ENCODE data around the gene TIAM1.
A peak's percentile ranks its signal among the peaks of the same experiment; 100 is the strongest.
"Not testable (repeated sequence)": the region's sequence is repeated elsewhere in the genome, so short reads cannot be mapped to it uniquely, and the experiment has no call there.

TIAM1 gene

DNA sequence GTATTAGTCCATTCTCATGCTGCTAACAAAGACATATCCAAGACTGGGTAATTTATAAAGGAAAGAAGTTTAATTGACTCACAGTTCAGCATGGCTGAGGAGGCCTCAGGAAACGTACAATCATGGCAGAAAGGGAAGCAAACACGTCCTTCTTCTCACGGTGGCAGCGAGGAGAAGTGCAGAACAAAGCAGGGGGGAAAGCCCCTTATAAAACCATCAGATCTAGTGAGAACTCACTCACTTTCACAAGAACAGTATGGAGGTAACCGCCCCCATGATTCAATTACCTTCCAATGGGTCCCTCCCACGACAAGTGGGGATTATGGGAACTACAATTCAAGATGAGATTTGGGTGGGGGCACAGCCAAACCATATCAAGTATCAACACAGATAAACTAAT is 115.3 kb downstream of the TIAM1 start:
- not testable (repeated sequence) for H3K27me3 ChIP-seq (ENCODE audit: control insufficient read depth in 5 of 5, insufficient read depth in 4 of 5, low read length in 5 of 5); H3K4me3 ChIP-seq (ENCODE audit: low read depth in 1 of 5, low read length in 5 of 5); H3K27ac ChIP-seq (ENCODE audit: low read depth, low read length); H3K4me1 ChIP-seq (ENCODE audit: control insufficient read depth in 5 of 5, insufficient read depth in 5 of 5, low read length in 5 of 5); H3K9ac ChIP-seq (ENCODE audit: low read length in 5 of 5); H3K36me3 ChIP-seq (ENCODE audit: control insufficient read depth in 5 of 5, insufficient read depth in 5 of 5, low read length in 5 of 5); H3K9me3 ChIP-seq (ENCODE audit: control insufficient read depth in 5 of 5, low read length in 5 of 5)

DNA sequence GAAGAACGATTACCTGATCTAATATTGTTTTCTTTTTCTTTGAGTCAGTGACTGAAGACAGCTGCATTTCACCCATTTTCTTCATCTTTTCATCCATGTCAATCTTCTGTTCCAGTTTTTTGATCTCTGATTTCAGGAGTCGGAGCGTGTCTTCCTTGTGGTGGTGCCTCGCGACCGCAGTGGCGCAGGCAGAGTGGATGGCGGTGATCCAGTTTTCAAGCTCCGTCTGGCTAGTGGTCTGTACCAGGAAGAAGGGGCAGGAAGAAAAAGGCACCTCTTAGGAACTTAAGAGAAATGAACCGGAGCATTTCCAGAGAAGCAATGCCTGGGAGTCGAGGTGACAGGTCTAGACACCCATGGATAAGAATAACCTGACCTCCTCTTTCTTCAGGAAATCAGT is 118.3 kb downstream of the TIAM1 start:
- H3K4me3 ChIP-seq (ENCODE audit: low read depth in 1 of 5, low read length in 5 of 5): no peak overlapping the region
- H3K36me3 ChIP-seq (ENCODE audit: control insufficient read depth in 5 of 5, insufficient read depth in 5 of 5, low read length in 5 of 5): no peaks in the 10 kb centered on the region

DNA sequence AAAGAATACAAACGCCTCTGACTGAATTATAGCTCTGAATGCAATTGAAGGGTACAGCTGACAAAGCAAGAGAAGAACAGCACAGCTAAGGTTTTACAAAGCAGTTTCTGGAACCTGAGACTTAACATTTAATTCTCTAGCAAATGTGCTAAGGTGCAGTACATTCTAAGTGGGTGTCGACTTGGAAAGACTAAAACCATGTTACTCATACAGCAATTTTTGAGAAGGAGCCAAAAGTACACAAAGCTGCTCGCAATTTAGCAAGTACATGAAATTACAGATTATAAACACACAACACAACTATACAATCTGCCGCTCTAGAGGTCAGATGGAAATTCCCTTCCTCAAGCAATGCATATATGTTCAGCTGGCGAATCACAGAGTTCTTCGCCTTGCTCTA is 121.9 kb downstream of the TIAM1 start:
- H3K27me3 ChIP-seq (ENCODE audit: control insufficient read depth in 5 of 5, insufficient read depth in 4 of 5, low read length in 5 of 5): no peaks in the 10 kb centered on the region
- H3K9ac ChIP-seq (ENCODE audit: low read length in 5 of 5): no peak overlapping the region
- no peak overlapping the region for H3K4me3 ChIP-seq (ENCODE audit: low read depth in 1 of 5, low read length in 5 of 5)
- H3K36me3 ChIP-seq (ENCODE audit: control insufficient read depth in 5 of 5, insufficient read depth in 5 of 5, low read length in 5 of 5): no peaks in the 10 kb centered on the region
- no peak overlapping the region for H3K27ac ChIP-seq (ENCODE audit: low read depth, low read length)
- H3K9me3 ChIP-seq (ENCODE audit: control insufficient read depth in 5 of 5, low read length in 5 of 5): no peaks in the 10 kb centered on the region
- peaks cover 5 to 28% (median 26%) of the 10 kb centered on the region in 5 donors for H3K4me1 ChIP-seq (ENCODE audit: control insufficient read depth in 5 of 5, insufficient read depth in 5 of 5, low read length in 5 of 5)

More for the DNA sequence above, 118.3 kb downstream of the TIAM1 start:
- no peaks in the 10 kb centered on the region for H3K27me3 ChIP-seq (ENCODE audit: control insufficient read depth in 5 of 5, insufficient read depth in 4 of 5, low read length in 5 of 5)
- peaks cover 0 to 7% (median 3%) of the 10 kb centered on the region in 5 donors for H3K4me1 ChIP-seq (ENCODE audit: control insufficient read depth in 5 of 5, insufficient read depth in 5 of 5, low read length in 5 of 5)
- no peaks in the 10 kb centered on the region for H3K9me3 ChIP-seq (ENCODE audit: control insufficient read depth in 5 of 5, low read length in 5 of 5)
- H3K27ac ChIP-seq (ENCODE audit: low read depth, low read length): no peak overlapping the region
- H3K9ac ChIP-seq (ENCODE audit: low read length in 5 of 5): no peak overlapping the region

DNA sequence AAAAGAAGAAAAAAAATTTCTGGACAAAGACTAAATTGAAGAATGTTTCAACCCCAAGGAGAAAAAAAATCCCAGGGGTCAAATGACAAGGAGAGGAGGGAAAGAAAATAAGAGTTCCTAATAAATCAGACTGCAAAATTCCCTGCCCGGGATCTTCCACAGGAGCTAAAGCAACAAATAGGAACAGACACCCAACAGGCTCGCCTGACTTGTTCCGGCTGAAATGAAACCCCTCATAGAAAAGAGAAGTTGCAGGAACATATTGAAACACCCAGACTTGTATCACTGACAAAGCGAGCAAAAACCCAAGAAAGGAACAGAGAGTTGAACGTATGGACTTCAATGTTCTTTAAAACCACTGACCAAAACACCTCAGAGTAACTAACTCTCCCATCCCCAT is 123.0 kb downstream of the TIAM1 start:
- Histone ChIP-seq H3K36me3 (ENCODE audit: control insufficient read depth in 5 of 5, insufficient read depth in 5 of 5, low read length in 5 of 5) (no peaks in the 10 kb centered on the region), H3K4me3 (ENCODE audit: low read depth in 1 of 5, low read length in 5 of 5) (no peak overlapping the region), H3K9ac (ENCODE audit: low read length in 5 of 5) (no peak overlapping the region), H3K4me1 (ENCODE audit: control insufficient read depth in 5 of 5, insufficient read depth in 5 of 5, low read length in 5 of 5) (peaks cover 5 to 28% (median 26%) of the 10 kb centered on the region in 5 donors), H3K9me3 (ENCODE audit: control insufficient read depth in 5 of 5, low read length in 5 of 5) (no peaks in the 10 kb centered on the region), H3K27ac (ENCODE audit: low read depth, low read length) (no peak overlapping the region), H3K27me3 (ENCODE audit: control insufficient read depth in 5 of 5, insufficient read depth in 4 of 5, low read length in 5 of 5) (no peaks in the 10 kb centered on the region)

DNA sequence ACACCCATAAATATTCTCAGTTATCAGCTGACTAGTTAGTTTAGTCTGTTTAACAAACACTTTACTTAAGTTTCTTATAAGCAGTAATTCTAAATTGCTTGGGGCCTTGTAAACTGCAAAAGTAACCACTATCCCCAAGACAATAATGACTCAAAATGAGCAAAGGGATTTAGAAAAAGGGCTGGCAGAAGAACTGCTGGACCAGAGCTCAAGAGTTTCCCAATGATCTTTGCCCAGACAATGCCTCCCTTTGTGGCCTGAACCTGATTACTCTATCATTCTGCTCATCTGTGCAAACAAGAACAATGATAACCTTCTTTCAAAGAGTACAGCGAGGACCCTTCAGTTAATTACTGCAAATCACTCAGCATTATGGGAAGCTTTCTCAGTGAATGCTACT is 123.5 kb downstream of the TIAM1 start:
- no peak overlapping the region for H3K9ac ChIP-seq (ENCODE audit: low read length in 5 of 5)

DNA sequence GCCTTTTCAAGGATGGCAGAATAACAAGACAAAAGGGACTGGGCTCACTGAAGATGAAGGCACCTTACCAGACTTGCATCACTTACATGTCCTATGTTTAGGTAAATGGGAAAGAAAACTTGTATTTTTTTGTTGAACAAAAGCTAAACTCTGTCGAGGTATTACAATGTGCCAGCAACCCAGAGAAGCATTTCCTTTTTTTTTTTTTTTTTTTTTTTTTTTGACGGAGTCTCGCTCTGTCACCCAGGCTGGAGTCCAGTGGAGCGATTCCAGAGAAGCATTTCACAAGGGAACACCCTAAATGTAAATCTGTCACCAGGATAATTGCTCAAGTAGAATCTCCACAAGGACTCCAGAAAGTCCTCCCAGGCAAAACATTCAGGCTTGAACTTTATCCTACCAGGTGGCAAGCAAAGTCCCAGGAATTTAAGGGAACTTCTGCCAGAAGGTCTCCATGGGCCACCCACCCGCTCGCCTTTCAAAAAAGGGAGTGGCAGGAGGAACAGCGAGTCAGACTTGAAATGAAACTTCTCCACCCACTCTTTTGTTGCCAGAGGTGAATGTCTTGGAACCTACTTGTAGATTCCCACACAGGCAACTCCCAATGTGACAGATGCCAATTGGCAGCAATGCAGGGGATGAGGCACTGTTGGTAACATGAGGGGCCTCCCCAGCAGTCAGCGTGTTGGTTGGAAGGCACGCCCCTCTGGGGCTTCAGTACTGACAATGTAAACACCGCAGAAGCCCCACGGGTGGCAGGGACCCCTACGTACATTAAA is 125.0 kb downstream of the TIAM1 start:
- Histone ChIP-seq H3K9ac (ENCODE audit: low read length in 5 of 5) (peak overlapping the region in 2 of 5 donors; percentile 17 to 28), H3K4me3 (ENCODE audit: low read depth in 1 of 5, low read length in 5 of 5) (peak overlapping the region in 3 of 5 donors; percentile 17 to 50 (median 37)), H3K9me3 (ENCODE audit: control insufficient read depth in 5 of 5, low read length in 5 of 5) (no peaks in the 10 kb centered on the region), H3K4me1 (ENCODE audit: control insufficient read depth in 5 of 5, insufficient read depth in 5 of 5, low read length in 5 of 5) (peaks cover 5 to 28% (median 26%) of the 10 kb centered on the region in 5 donors), H3K27ac (ENCODE audit: low read depth, low read length) (no peak overlapping the region), H3K27me3 (ENCODE audit: control insufficient read depth in 5 of 5, insufficient read depth in 4 of 5, low read length in 5 of 5) (no peaks in the 10 kb centered on the region), H3K36me3 (ENCODE audit: control insufficient read depth in 5 of 5, insufficient read depth in 5 of 5, low read length in 5 of 5) (no peaks in the 10 kb centered on the region)

More for the DNA sequence above, 123.5 kb downstream of the TIAM1 start:
- no peak overlapping the region for H3K4me3 ChIP-seq (ENCODE audit: low read depth in 1 of 5, low read length in 5 of 5)
- H3K27ac ChIP-seq (ENCODE audit: low read depth, low read length): no peak overlapping the region
- H3K27me3 ChIP-seq (ENCODE audit: control insufficient read depth in 5 of 5, insufficient read depth in 4 of 5, low read length in 5 of 5): no peaks in the 10 kb centered on the region
- H3K9me3 ChIP-seq (ENCODE audit: control insufficient read depth in 5 of 5, low read length in 5 of 5): no peaks in the 10 kb centered on the region
- peaks cover 5 to 28% (median 26%) of the 10 kb centered on the region in 5 donors for H3K4me1 ChIP-seq (ENCODE audit: control insufficient read depth in 5 of 5, insufficient read depth in 5 of 5, low read length in 5 of 5)
- no peaks in the 10 kb centered on the region for H3K36me3 ChIP-seq (ENCODE audit: control insufficient read depth in 5 of 5, insufficient read depth in 5 of 5, low read length in 5 of 5)

DNA sequence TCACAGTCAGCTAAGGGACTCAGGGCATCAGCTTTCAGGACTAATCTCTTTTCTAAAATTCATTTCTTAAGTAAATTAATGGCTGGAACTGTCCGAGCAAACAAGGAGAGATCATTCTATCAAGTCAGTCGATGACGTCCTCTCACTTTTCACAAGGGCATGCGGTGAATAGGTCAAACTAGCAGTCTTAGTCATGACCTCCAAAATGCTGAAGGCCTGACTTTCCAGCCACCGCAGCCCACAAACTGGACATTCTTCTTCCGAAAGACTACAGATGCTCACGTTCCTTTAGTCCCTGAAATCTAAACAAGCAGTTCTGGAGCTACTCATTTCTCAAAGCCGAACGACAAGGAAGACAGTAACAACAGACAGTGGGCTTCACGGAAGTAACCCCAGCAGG is 127.9 kb downstream of the TIAM1 start:
- Histone ChIP-seq H3K27ac (ENCODE audit: low read depth, low read length) (no peak overlapping the region), H3K4me1 (ENCODE audit: control insufficient read depth in 5 of 5, insufficient read depth in 5 of 5, low read length in 5 of 5) (peaks cover 5 to 26% (median 23%) of the 10 kb centered on the region in 5 donors), H3K4me3 (ENCODE audit: low read depth in 1 of 5, low read length in 5 of 5) (no peak overlapping the region), H3K36me3 (ENCODE audit: control insufficient read depth in 5 of 5, insufficient read depth in 5 of 5, low read length in 5 of 5) (no peaks in the 10 kb centered on the region), H3K9ac (ENCODE audit: low read length in 5 of 5) (no peak overlapping the region), H3K9me3 (ENCODE audit: control insufficient read depth in 5 of 5, low read length in 5 of 5) (no peaks in the 10 kb centered on the region), H3K27me3 (ENCODE audit: control insufficient read depth in 5 of 5, insufficient read depth in 4 of 5, low read length in 5 of 5) (no peaks in the 10 kb centered on the region)

DNA sequence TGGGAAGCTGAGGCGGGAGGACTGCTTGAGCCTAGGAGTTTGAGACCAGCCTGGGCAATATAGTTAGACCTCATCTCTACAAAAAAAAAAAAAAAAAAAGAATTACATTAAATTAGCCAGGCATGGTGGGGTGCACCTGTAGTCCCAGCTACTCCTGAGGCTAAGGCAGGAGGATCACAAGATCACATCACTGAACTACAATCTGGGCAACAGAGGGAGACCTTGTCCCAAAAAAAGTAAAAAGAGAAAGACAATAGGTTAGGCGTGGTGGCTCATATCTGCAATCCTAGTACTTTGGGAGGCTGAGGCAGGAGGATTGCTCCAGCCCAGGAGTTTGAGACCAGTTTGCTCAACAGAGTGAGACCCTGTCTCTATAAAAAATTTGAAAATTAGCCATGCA is 130.3 kb downstream of the TIAM1 start:
- H3K4me1 ChIP-seq (ENCODE audit: control insufficient read depth in 5 of 5, insufficient read depth in 5 of 5, low read length in 5 of 5): peaks cover 0 to 5% (median 4%) of the 10 kb centered on the region in 5 donors
- H3K27ac ChIP-seq (ENCODE audit: low read depth, low read length): no peak overlapping the region
- H3K4me3 ChIP-seq (ENCODE audit: low read depth in 1 of 5, low read length in 5 of 5): no peak overlapping the region
- peaks cover 0 to 3% (median 0%) of the 10 kb centered on the region in 5 donors for H3K27me3 ChIP-seq (ENCODE audit: control insufficient read depth in 5 of 5, insufficient read depth in 4 of 5, low read length in 5 of 5)
- H3K9ac ChIP-seq (ENCODE audit: low read length in 5 of 5): no peak overlapping the region
- no peaks in the 10 kb centered on the region for H3K36me3 ChIP-seq (ENCODE audit: control insufficient read depth in 5 of 5, insufficient read depth in 5 of 5, low read length in 5 of 5)
- H3K9me3 ChIP-seq (ENCODE audit: control insufficient read depth in 5 of 5, low read length in 5 of 5): no peaks in the 10 kb centered on the region

DNA sequence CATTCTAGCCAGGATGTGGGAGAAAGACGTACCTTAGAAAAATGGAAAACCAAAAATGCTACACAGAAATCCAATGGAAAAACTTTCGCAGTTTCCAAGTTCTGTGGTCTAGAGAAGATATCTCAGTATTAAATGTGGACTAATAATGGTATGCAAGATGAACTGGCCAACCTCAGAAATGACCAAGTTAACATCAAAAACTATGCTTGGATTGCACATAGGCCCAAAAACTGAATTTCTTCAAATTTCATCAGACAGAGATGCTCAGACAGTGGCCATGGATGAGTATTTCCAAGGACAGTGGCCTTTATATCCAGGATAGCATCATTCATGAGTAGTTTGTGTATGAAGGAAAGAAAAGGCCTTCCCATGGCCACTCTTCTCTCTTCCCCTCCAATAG is 132.2 kb downstream of the TIAM1 start:
- Histone ChIP-seq H3K36me3 (ENCODE audit: control insufficient read depth in 5 of 5, insufficient read depth in 5 of 5, low read length in 5 of 5) (no peaks in the 10 kb centered on the region), H3K27me3 (ENCODE audit: control insufficient read depth in 5 of 5, insufficient read depth in 4 of 5, low read length in 5 of 5) (peaks cover 0 to 3% (median 0%) of the 10 kb centered on the region in 5 donors), H3K4me1 (ENCODE audit: control insufficient read depth in 5 of 5, insufficient read depth in 5 of 5, low read length in 5 of 5) (no peaks in the 10 kb centered on the region), H3K9me3 (ENCODE audit: control insufficient read depth in 5 of 5, low read length in 5 of 5) (no peaks in the 10 kb centered on the region), H3K9ac (ENCODE audit: low read length in 5 of 5) (no peak overlapping the region), H3K27ac (ENCODE audit: low read depth, low read length) (no peak overlapping the region), H3K4me3 (ENCODE audit: low read depth in 1 of 5, low read length in 5 of 5) (no peak overlapping the region)

DNA sequence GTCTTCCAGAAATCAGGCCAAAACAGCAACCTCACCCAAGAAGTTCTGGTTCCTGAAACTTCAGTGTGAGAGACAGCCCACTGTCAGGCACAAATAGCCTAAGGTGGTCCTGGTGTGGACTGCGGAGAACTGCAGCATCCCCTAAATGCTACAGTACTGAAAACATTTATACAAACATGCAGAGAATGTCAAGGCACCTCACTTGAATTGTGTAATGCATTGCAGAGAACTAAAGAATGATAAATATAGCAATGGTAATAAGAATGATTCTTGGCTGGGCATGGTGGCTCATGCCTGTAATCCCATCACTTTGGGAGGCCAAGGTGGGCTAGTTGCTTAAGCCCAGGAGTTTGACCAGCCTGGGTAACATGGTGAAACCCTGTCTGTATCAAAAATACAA is 138.6 kb downstream of the TIAM1 start:
- no peak overlapping the region for H3K4me3 ChIP-seq (ENCODE audit: low read depth in 1 of 5, low read length in 5 of 5)
- peaks cover 2 to 19% (median 14%) of the 10 kb centered on the region in 5 donors for H3K4me1 ChIP-seq (ENCODE audit: control insufficient read depth in 5 of 5, insufficient read depth in 5 of 5, low read length in 5 of 5)
- no peak overlapping the region for H3K9ac ChIP-seq (ENCODE audit: low read length in 5 of 5)
- H3K9me3 ChIP-seq (ENCODE audit: control insufficient read depth in 5 of 5, low read length in 5 of 5): no peaks in the 10 kb centered on the region
- H3K36me3 ChIP-seq (ENCODE audit: control insufficient read depth in 5 of 5, insufficient read depth in 5 of 5, low read length in 5 of 5): no peaks in the 10 kb centered on the region
- H3K27me3 ChIP-seq (ENCODE audit: control insufficient read depth in 5 of 5, insufficient read depth in 4 of 5, low read length in 5 of 5): peaks cover 0 to 3% (median 0%) of the 10 kb centered on the region in 5 donors
- no peak overlapping the region for H3K27ac ChIP-seq (ENCODE audit: low read depth, low read length)
